ENCODE measurements around the gene AMIGO3. TPM values are rescaled to one million over a fixed set of nuclear protein-coding genes. Genes with fewer than 3 reads are reported as not detected.
A peak's percentile ranks its signal among the peaks of the same experiment; 100 is the strongest.
"Not testable (repeated sequence)": the region's sequence is repeated elsewhere in the genome, so short reads cannot be mapped to it uniquely, and the experiment has no call there.

The AMIGO3 gene
- polyA plus RNA-seq, 1 of the 3 experiments (the other 2 are of a cell fraction), result 1.1 TPM

- CTCF ChIA-PET, result interaction anchor here (0.7 to 0.8 kb wide), 2 partner anchors 10 to 151 kb away, joined by 3 read pairs; no protein-coding TSS in a partner anchor
- POLR2A ChIA-PET; H3K27ac ChIP-seq (ENCODE audit: low read depth in 2 of 2, low read length in 1 of 2); H3K9me2 ChIP-seq; H3F3A ChIP-seq (replicated peaks; ENCODE audit: insufficient read depth); DNase-seq; H3K4me3 ChIP-seq (ENCODE audit: low read depth in 2 of 2, low read length in 1 of 2); H3K9ac ChIP-seq; H4K20me1 ChIP-seq (ENCODE audit: insufficient read depth); H3K36me3 ChIP-seq (replicated peaks in 1 of 2; ENCODE audit: control insufficient read depth in 1 of 2, insufficient read depth in 2 of 2, low read length in 1 of 2); H3K9me3 ChIP-seq; H3K27me3 ChIP-seq (ENCODE audit: insufficient read depth); H2AFZ ChIP-seq (ENCODE audit: low read depth): not testable (repeated sequence)
- Histone ChIP-seq H3K4me1 (ENCODE audit: control insufficient read depth in 1 of 2, insufficient read depth in 2 of 2, low read depth in 1 of 2, low read length in 1 of 2) (peaks cover 5 to 27% of the 10 kb centered on the region in 2 experiments; a peak in 2 of 4 replicates), H3K79me2 (ENCODE audit: insufficient read depth) (peaks cover 28% of the 10 kb centered on the region), H3K4me2 (peak overlapping the region; percentile 83)
- WGBS (ENCODE audit: low lambda C conversion rate), result 86% methylated on average over 3 of the region's 3 CpGs
These were observed 28.6 kb downstream of the AMIGO3 start for GRCh38 chr3:49690856-49691255.

GRCh38 chr3:49689908-49690624 lies 29.4 kb downstream of the AMIGO3 start:
- POLR2A ChIA-PET; H3F3A ChIP-seq (replicated peaks; ENCODE audit: insufficient read depth); H4K20me1 ChIP-seq (ENCODE audit: insufficient read depth); H3K9me2 ChIP-seq; H3K36me3 ChIP-seq (replicated peaks in 1 of 2; ENCODE audit: control insufficient read depth in 1 of 2, insufficient read depth in 2 of 2, low read length in 1 of 2); H3K27me3 ChIP-seq (ENCODE audit: insufficient read depth); H3K9me3 ChIP-seq: not testable (repeated sequence)
- WGBS (ENCODE audit: low lambda C conversion rate), result 1% methylated on average over 14 of the region's 16 CpGs
- Histone ChIP-seq H3K9ac (peak overlapping the region; percentile 87), H3K4me3 (ENCODE audit: low read depth in 2 of 2, low read length in 1 of 2) (peak overlapping the region; percentile 84 to 92), H3K27ac (ENCODE audit: low read depth in 2 of 2, low read length in 1 of 2) (peak overlapping the region in 1 of 2 experiments; percentile 84; a peak in 1 of 4 replicates), H3K4me1 (ENCODE audit: control insufficient read depth in 1 of 2, insufficient read depth in 2 of 2, low read depth in 1 of 2, low read length in 1 of 2) (peaks cover 5 to 27% of the 10 kb centered on the region in 2 experiments; a peak in 2 of 4 replicates), H3K4me2 (peak overlapping the region; percentile 83), H2AFZ (ENCODE audit: low read depth) (peak overlapping the region; percentile 74; the same call in 1 of the 2 replicates), H3K79me2 (ENCODE audit: insufficient read depth) (peaks cover 28% of the 10 kb centered on the region)
- CTCF ChIA-PET, result interaction anchor here (1.4 kb wide), 1 partner anchor 151 kb away, joined by 3 read pairs; no protein-coding TSS in a partner anchor
- TF ChIP-seq REST (IDR thresholded peaks at IDR 0.05; ENCODE audit: low read depth, low read length), result peak; percentile 53; the same call in 1 of the 2 replicates
- DNase-seq, result peak; percentile 50

DNA sequence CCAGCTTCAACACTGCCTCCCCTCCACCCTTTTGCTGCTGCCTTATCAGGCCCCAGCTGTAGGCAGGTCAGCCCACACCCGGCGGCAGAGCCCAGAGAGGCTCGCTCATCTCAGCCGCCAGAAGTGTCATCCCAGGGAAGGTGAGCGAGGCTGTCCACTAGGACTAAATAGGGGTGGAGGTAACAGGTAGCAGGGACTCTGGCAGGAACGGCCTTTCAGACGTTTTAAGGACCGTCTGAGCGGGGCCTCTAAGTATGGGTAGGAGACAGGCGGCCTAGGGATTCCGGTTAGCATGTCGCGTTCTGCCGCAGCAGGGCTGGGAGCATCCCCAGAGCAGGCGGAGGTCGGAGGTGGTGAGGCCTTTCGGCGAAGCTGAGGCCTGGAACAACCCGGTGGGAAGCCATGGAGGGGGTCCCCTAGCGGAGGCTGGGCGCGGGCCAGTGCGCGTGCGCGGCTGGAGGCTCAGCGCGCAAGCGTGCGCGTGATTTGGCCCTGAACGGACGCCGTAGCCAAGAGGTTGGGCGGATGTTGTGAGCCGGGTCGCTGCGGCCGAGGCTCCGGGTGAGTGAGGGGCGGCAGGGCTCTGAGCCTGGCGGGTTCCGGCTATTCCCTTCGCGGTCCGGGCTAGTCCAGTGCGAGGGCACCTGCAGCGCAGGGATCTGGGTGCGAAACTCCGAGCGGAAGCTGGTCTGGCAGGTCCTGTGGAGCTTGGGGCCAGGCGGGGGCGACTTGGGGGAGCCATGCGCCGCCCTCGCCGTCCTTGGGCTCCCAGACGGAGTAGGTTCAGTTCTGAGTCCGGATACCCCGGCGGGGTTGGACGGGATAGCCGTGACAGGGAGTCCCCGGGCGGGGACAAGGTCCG lies 30.2 kb downstream of the AMIGO3 start, which contains the start of the genes MST1 and RNF123:
Gene MST1, minus strand, starts transcription at position 429 of the 862 bp plus-strand sequence. CDS start 783 bp downstream, outside the sequence.
Gene RNF123, plus strand, starts transcription at position 512 of the 862 bp plus-strand sequence. CDS start 1,609 bp downstream, outside the sequence.
- peak within 1 kb of the TSS; percentile 74; the same call in 1 of the 2 replicates for H2AFZ ChIP-seq (ENCODE audit: low read depth)
- H3K4me3 ChIP-seq (ENCODE audit: low read depth in 2 of 2, low read length in 1 of 2), result peak within 1 kb of the TSS; percentile 84 to 92
- peak within 1 kb of the TSS; percentile 87 for H3K9ac ChIP-seq
- H3K9me3 ChIP-seq, result no peaks in the 10 kb centered on the region
- peaks cover 5 to 27% of the 10 kb centered on the region in 2 experiments; a peak in 2 of 4 replicates for H3K4me1 ChIP-seq (ENCODE audit: control insufficient read depth in 1 of 2, insufficient read depth in 2 of 2, low read depth in 1 of 2, low read length in 1 of 2)
- H4K20me1 ChIP-seq (ENCODE audit: insufficient read depth), result no peaks in the 10 kb centered on the region
- H3K27ac ChIP-seq (ENCODE audit: low read depth in 2 of 2, low read length in 1 of 2), result peak within 1 kb of the TSS; percentile 32 to 84; a peak in 3 of 4 replicates
- CTCF ChIA-PET, result interaction anchor here (0.9 to 1.4 kb wide), 2 partner anchors 14 to 150 kb away, joined by 3 read pairs; no protein-coding TSS in a partner anchor
- peak within 1 kb of the TSS; percentile 83 for H3K4me2 ChIP-seq
- H3K36me3 ChIP-seq (replicated peaks in 1 of 2; ENCODE audit: control insufficient read depth in 1 of 2, insufficient read depth in 2 of 2, low read length in 1 of 2), result no peaks in the 10 kb centered on the region
- peak; percentile 97 for DNase-seq
- no peaks in the 10 kb centered on the region for H3K9me2 ChIP-seq
- POLR2A ChIA-PET, result no interaction called here
- H3K79me2 ChIP-seq (ENCODE audit: insufficient read depth), result peaks cover 28% of the 10 kb centered on the region
- no peaks in the 10 kb centered on the region for H3K27me3 ChIP-seq (ENCODE audit: insufficient read depth)
- 18% methylated on average over 5 of the region's 66 CpGs for WGBS (ENCODE audit: low lambda C conversion rate)
- no peaks in the 10 kb centered on the region for H3F3A ChIP-seq (replicated peaks; ENCODE audit: insufficient read depth)
- no peak for TF ChIP-seq FOXJ3 (CRISPR knock-in tag; IDR thresholded peaks at IDR 0.05)
- no peak for TF ChIP-seq FOSL2 (IDR thresholded peaks at IDR 0.05; ENCODE audit: borderline replicate concordance, low read depth)
- no peak for TF ChIP-seq TCF12 (IDR thresholded peaks at IDR 0.05)
- peak; percentile 92 for TF ChIP-seq NRF1 (IDR thresholded peaks at IDR 0.05; ENCODE audit: low read depth, low read length)
- no peak for TF ChIP-seq RXRA (IDR thresholded peaks at IDR 0.05; ENCODE audit: borderline replicate concordance, low read depth)
- no peak for TF ChIP-seq EP300 (IDR thresholded peaks at IDR 0.05; ENCODE audit: borderline replicate concordance in 1 of 2, low read depth in 1 of 2, low read length in 1 of 2)
- no peak for TF ChIP-seq SMC3 (IDR thresholded peaks at IDR 0.05; ENCODE audit: low read depth, low read length)
- TF ChIP-seq, protein P1, sequence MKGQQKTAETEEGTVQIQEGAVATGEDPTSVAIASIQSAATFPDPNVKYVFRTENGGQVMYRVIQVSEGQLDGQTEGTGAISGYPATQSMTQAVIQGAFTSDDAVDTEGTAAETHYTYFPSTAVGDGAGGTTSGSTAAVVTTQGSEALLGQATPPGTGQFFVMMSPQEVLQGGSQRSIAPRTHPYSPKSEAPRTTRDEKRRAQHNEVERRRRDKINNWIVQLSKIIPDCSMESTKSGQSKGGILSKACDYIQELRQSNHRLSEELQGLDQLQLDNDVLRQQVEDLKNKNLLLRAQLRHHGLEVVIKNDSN (IDR thresholded peaks at IDR 0.05; ENCODE audit: borderline replicate concordance, low read depth), result no peak
